H1 (cell line): ENCODE measurements around the gene DIAPH2. TPM values are rescaled to one million over a fixed set of nuclear protein-coding genes. Genes with fewer than 3 reads are reported as not detected.

Source experiments
- polyA plus RNA-seq, 7 experiments: library from polyadenylated mRNA; depleted of rRNA in 3 of 7; stranded (reverse) in 5 of 7; unstranded in 2 of 7; fragments of >200 nt in 5 of 7; fragments of 200-250 nt in 2 of 7; gene quantifications; 1 replicate in 5 of 7; 2 replicates in 1 of 7; 4 replicates in 1 of 7; pipeline versions ENCODE4 v1.2.1 to v1.2.3, GENCODE V29; 2011 to 2013; ENCODE audit warnings: missing spikeins in 2 of 7, mixed read lengths in 2 of 7
- total RNA-seq: library from RNA; stranded (reverse); fragmentation: NEBNext Ultra II Directional; extraction: Animal tissue kit (Norgen Biotek cat#: 25700); gene quantifications from 2 replicates; pipeline ENCODE4 v1.2.1, GENCODE V29; 2021
- TF ChIP-seq, protein P1 (sequence below): fragments of 300-600 bp; sonication (generic); IDR thresholded peaks from 2 replicates; pipeline ENCODE4 v1.7.1; 2012; ENCODE audit warnings: low read length, moderate library complexity, mild to moderate bottlenecking, inconsistent platforms; ENCODE audit not compliant: insufficient replicate concordance
- TF ChIP-seq, protein P2 (sequence below): IDR thresholded peaks from 2 replicates; pipeline ENCODE4 v1.6.1; 2012; ENCODE audit warnings: inconsistent platforms

Gene DIAPH2
- total and polyA plus RNA-seq, 2 of the 8 experiments (the other 6 are each of a cell fraction or from before 2014, with no cell fraction given), result 4.4 to 24.3 TPM

DNA sequence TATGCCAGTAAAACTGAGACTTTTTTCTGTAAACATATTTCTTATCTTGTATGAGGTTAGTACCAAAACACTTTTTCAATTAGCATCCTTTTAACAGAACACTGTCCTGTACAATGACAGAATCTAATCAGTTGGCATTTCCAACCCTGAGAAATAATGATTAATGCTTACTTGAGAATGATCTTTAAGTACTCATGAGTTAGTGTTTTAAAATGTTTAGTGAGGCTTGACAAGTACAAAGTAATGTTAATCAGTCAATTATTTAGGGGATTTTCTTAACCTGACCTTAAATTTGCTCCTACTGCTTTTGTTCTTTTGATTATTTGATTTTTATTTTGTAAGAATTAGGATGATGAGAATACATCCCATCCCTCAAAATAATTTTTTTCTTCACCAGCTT, 695.6 kb downstream of the DIAPH2 start (continued):
- TF ChIP-seq, protein P1, sequence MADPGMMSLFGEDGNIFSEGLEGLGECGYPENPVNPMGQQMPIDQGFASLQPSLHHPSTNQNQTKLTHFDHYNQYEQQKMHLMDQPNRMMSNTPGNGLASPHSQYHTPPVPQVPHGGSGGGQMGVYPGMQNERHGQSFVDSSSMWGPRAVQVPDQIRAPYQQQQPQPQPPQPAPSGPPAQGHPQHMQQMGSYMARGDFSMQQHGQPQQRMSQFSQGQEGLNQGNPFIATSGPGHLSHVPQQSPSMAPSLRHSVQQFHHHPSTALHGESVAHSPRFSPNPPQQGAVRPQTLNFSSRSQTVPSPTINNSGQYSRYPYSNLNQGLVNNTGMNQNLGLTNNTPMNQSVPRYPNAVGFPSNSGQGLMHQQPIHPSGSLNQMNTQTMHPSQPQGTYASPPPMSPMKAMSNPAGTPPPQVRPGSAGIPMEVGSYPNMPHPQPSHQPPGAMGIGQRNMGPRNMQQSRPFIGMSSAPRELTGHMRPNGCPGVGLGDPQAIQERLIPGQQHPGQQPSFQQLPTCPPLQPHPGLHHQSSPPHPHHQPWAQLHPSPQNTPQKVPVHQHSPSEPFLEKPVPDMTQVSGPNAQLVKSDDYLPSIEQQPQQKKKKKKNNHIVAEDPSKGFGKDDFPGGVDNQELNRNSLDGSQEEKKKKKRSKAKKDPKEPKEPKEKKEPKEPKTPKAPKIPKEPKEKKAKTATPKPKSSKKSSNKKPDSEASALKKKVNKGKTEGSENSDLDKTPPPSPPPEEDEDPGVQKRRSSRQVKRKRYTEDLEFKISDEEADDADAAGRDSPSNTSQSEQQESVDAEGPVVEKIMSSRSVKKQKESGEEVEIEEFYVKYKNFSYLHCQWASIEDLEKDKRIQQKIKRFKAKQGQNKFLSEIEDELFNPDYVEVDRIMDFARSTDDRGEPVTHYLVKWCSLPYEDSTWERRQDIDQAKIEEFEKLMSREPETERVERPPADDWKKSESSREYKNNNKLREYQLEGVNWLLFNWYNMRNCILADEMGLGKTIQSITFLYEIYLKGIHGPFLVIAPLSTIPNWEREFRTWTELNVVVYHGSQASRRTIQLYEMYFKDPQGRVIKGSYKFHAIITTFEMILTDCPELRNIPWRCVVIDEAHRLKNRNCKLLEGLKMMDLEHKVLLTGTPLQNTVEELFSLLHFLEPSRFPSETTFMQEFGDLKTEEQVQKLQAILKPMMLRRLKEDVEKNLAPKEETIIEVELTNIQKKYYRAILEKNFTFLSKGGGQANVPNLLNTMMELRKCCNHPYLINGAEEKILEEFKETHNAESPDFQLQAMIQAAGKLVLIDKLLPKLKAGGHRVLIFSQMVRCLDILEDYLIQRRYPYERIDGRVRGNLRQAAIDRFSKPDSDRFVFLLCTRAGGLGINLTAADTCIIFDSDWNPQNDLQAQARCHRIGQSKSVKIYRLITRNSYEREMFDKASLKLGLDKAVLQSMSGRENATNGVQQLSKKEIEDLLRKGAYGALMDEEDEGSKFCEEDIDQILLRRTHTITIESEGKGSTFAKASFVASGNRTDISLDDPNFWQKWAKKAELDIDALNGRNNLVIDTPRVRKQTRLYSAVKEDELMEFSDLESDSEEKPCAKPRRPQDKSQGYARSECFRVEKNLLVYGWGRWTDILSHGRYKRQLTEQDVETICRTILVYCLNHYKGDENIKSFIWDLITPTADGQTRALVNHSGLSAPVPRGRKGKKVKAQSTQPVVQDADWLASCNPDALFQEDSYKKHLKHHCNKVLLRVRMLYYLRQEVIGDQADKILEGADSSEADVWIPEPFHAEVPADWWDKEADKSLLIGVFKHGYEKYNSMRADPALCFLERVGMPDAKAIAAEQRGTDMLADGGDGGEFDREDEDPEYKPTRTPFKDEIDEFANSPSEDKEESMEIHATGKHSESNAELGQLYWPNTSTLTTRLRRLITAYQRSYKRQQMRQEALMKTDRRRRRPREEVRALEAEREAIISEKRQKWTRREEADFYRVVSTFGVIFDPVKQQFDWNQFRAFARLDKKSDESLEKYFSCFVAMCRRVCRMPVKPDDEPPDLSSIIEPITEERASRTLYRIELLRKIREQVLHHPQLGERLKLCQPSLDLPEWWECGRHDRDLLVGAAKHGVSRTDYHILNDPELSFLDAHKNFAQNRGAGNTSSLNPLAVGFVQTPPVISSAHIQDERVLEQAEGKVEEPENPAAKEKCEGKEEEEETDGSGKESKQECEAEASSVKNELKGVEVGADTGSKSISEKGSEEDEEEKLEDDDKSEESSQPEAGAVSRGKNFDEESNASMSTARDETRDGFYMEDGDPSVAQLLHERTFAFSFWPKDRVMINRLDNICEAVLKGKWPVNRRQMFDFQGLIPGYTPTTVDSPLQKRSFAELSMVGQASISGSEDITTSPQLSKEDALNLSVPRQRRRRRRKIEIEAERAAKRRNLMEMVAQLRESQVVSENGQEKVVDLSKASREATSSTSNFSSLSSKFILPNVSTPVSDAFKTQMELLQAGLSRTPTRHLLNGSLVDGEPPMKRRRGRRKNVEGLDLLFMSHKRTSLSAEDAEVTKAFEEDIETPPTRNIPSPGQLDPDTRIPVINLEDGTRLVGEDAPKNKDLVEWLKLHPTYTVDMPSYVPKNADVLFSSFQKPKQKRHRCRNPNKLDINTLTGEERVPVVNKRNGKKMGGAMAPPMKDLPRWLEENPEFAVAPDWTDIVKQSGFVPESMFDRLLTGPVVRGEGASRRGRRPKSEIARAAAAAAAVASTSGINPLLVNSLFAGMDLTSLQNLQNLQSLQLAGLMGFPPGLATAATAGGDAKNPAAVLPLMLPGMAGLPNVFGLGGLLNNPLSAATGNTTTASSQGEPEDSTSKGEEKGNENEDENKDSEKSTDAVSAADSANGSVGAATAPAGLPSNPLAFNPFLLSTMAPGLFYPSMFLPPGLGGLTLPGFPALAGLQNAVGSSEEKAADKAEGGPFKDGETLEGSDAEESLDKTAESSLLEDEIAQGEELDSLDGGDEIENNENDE, result no peak
- TF ChIP-seq, protein P2, sequence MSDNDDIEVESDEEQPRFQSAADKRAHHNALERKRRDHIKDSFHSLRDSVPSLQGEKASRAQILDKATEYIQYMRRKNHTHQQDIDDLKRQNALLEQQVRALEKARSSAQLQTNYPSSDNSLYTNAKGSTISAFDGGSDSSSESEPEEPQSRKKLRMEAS, result no peak
